ENCODE results near the gene HMMR.

GRCh38 chr5:163458778-163459385, 1.6 kb upstream of the HMMR start:
- TF ChIP-seq CTCF (conservative IDR thresholded peaks at IDR 0.05; ENCODE audit: low read depth, low read length) (no peak), EZH2 (IDR thresholded peaks at IDR 0.05; ENCODE audit: low read length, unreplicated experiment) (no peak)

All from PC-3 (cell line).